ENCODE measurements around the gene GPR176. TPM values are rescaled to one million over a fixed set of nuclear protein-coding genes. Genes with fewer than 3 reads are reported as not detected.

GPR176 gene
- polyA plus RNA-seq, 3 donors, result 0.08 to 0.18 TPM; not detected in 1

DNA sequence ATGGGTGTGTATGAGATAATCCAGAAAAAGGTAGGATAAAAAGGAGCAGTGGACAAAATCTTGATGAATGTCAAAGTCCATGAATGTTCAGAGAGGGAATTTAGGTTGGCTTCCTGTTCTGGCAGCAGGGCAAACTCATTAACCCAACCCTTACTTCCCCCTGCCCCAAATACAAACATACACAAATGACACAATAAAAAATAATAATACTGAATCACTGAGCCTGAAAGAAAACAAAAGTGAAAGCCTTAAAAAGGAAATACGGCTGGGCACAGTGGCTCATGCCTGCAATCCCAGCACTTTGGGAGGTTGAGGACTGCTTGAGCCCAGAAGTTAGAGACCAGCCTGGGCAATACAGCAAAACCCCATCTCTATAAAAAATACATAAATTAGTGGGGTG, 62.9 kb downstream of the GPR176 start:
- Histone ChIP-seq H2AFZ (ENCODE audit: insufficient read depth, low read depth, low read length, poor library complexity, severe bottlenecking) (no peak overlapping the region), H3K9me3 (replicated peaks in 1 of 2; ENCODE audit: control insufficient read depth in 1 of 2, insufficient read depth in 1 of 2, low read length in 2 of 2) (no peaks in the 10 kb centered on the region), H3K27me3 (ENCODE audit: control insufficient read depth in 2 of 2, insufficient read depth in 2 of 2, low read length in 2 of 2) (no peaks in the 10 kb centered on the region), H3K4me1 (ENCODE audit: control insufficient read depth in 1 of 2, insufficient read depth in 2 of 2, low read length in 2 of 2) (no peaks in the 10 kb centered on the region), H3K9ac (ENCODE audit: insufficient read depth, low read length, poor library complexity, severe bottlenecking) (no peak overlapping the region), H4K20me1 (ENCODE audit: insufficient read depth, low read length) (no peaks in the 10 kb centered on the region), H3K4me3 (replicated peaks in 1 of 3; ENCODE audit: low read depth in 2 of 3, low read length in 3 of 3) (no peak overlapping the region), H3K4me2 (replicated peaks; ENCODE audit: extremely low read depth, low read length, poor library complexity, severe bottlenecking) (no peak overlapping the region), H3K36me3 (replicated peaks in 1 of 2; ENCODE audit: control insufficient read depth in 1 of 2, insufficient read depth in 2 of 2, low read length in 2 of 2) (no peaks in the 10 kb centered on the region), H3K79me2 (ENCODE audit: insufficient read depth, low read length) (no peaks in the 10 kb centered on the region), H3K27ac (ENCODE audit: low read depth in 1 of 2, low read length in 2 of 2) (no peak overlapping the region)
- peaks cover 3% of the 10 kb centered on the region for H3K4me1 Mint-ChIP-seq
- H3K27me3 Mint-ChIP-seq (ENCODE audit: low read depth in 3 of 3), result peaks cover 2 to 4% (median 2%) of the 10 kb centered on the region in 3 donors
- whole genome bisulfite sequencing (ENCODE audit: insufficient coverage), result no CpG with 5 or more reads among the region's 1 CpG
- peaks cover 0 to 8% (median 0%) of the 10 kb centered on the region in 7 donors for H3K9me3 Mint-ChIP-seq
- intact Hi-C loops (cut with micrococcal nuclease), result no loop called here
- TF ChIP-seq, protein P1, sequence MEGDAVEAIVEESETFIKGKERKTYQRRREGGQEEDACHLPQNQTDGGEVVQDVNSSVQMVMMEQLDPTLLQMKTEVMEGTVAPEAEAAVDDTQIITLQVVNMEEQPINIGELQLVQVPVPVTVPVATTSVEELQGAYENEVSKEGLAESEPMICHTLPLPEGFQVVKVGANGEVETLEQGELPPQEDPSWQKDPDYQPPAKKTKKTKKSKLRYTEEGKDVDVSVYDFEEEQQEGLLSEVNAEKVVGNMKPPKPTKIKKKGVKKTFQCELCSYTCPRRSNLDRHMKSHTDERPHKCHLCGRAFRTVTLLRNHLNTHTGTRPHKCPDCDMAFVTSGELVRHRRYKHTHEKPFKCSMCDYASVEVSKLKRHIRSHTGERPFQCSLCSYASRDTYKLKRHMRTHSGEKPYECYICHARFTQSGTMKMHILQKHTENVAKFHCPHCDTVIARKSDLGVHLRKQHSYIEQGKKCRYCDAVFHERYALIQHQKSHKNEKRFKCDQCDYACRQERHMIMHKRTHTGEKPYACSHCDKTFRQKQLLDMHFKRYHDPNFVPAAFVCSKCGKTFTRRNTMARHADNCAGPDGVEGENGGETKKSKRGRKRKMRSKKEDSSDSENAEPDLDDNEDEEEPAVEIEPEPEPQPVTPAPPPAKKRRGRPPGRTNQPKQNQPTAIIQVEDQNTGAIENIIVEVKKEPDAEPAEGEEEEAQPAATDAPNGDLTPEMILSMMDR (IDR thresholded peaks at IDR 0.05), result no peak
- no peak overlapping the region for H3K4me3 Mint-ChIP-seq
- no peaks in the 10 kb centered on the region for H3K36me3 Mint-ChIP-seq
- no peak overlapping the region for H3K27ac Mint-ChIP-seq
- no peak for DNase-seq

DNA sequence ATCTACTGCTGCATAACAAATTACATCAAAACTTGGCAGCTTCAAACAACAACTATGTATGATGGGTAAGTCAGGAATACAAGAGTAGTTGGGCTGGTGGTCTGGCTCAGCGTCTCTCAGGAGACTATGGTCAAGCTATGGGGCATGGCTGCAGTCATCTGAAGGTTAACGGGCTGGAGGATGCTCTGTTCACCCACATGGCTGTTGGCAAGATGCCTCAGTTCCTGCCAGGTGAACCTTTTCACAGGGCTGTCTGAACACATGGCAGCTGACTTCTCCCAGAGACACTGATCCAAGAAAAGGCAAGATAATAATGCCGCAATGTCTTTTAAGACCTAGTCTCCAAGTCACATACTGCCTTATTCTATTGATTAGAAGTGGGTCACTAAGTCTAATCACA, 63.7 kb downstream of the GPR176 start:
- Histone ChIP-seq H3K79me2 (ENCODE audit: insufficient read depth, low read length) (no peaks in the 10 kb centered on the region), H3K9ac (ENCODE audit: insufficient read depth, low read length, poor library complexity, severe bottlenecking) (no peak overlapping the region), H3K4me2 (replicated peaks; ENCODE audit: extremely low read depth, low read length, poor library complexity, severe bottlenecking) (no peak overlapping the region), H3K27ac (ENCODE audit: low read depth in 1 of 2, low read length in 2 of 2) (no peak overlapping the region), H3K4me1 (ENCODE audit: control insufficient read depth in 1 of 2, insufficient read depth in 2 of 2, low read length in 2 of 2) (no peaks in the 10 kb centered on the region), H2AFZ (ENCODE audit: insufficient read depth, low read depth, low read length, poor library complexity, severe bottlenecking) (no peak overlapping the region), H3K4me3 (replicated peaks in 1 of 3; ENCODE audit: low read depth in 2 of 3, low read length in 3 of 3) (no peak overlapping the region), H3K27me3 (ENCODE audit: control insufficient read depth in 2 of 2, insufficient read depth in 2 of 2, low read length in 2 of 2) (no peaks in the 10 kb centered on the region), H4K20me1 (ENCODE audit: insufficient read depth, low read length) (no peaks in the 10 kb centered on the region), H3K36me3 (replicated peaks in 1 of 2; ENCODE audit: control insufficient read depth in 1 of 2, insufficient read depth in 2 of 2, low read length in 2 of 2) (no peaks in the 10 kb centered on the region), H3K9me3 (replicated peaks in 1 of 2; ENCODE audit: control insufficient read depth in 1 of 2, insufficient read depth in 1 of 2, low read length in 2 of 2) (no peaks in the 10 kb centered on the region)
- intact Hi-C loops (cut with micrococcal nuclease), result no loop called here
- DNase-seq, result no peak
- peaks cover 0 to 8% (median 0%) of the 10 kb centered on the region in 7 donors for H3K9me3 Mint-ChIP-seq
- WGBS (ENCODE audit: insufficient coverage), result 92% methylated on average over 2 of the region's 3 CpGs
- TF ChIP-seq, protein P1 (IDR thresholded peaks at IDR 0.05), result no peak
- no peak overlapping the region for H3K4me3 Mint-ChIP-seq
- H3K27me3 Mint-ChIP-seq (ENCODE audit: low read depth in 3 of 3), result peaks cover 2 to 4% (median 4%) of the 10 kb centered on the region in 3 donors
- H3K4me1 Mint-ChIP-seq, result peaks cover 3% of the 10 kb centered on the region
- no peaks in the 10 kb centered on the region for H3K36me3 Mint-ChIP-seq
- H3K27ac Mint-ChIP-seq, result peak overlapping the region in 1 of 7 donors; percentile 25
